BE2C (cell line): ENCODE results near the gene ZNF490.
A peak's percentile ranks its signal among the peaks of the same experiment; 100 is the strongest.

ENCODE experiments used
- DNase-seq: peaks from one replicate; pipeline ENCODE4 v3.0.0-alpha.2; 2020
- H3K27me3 ChIP-seq: fragments of 250-450 bp; sonication (Bioruptor Pico); 2 replicates; pipeline ENCODE4 v1.5.1; 2020; ENCODE audit warnings: mild to moderate bottlenecking
- H3K36me3 ChIP-seq: fragments of 250-450 bp; sonication (Bioruptor Pico); 2 replicates; pipeline ENCODE4 v1.5.1; 2020; ENCODE audit warnings: mild to moderate bottlenecking
- H3K4me1 ChIP-seq: fragments of 250-450 bp; sonication (Bioruptor Pico); 2 replicates; pipeline ENCODE4 v1.5.1; 2020
- H3K4me3 ChIP-seq: 2 replicates; pipeline ENCODE4 v1.5.1; 2011; ENCODE audit warnings: low read depth, low read length
- H3K9me3 ChIP-seq: fragments of 250-450 bp; sonication (Bioruptor Pico); 2 replicates; pipeline ENCODE4 v1.5.1; 2020
- TF ChIP-seq, protein P1 (sequence below): IDR thresholded peaks from 2 replicates; pipeline ENCODE4 v1.5.1; 2012; ENCODE audit warnings: mild to moderate bottlenecking, low read depth, low read length

Gene ZNF490

GRCh38 chr19:12555456-12555930 is 55.1 kb downstream of the ZNF490 start:
- Histone ChIP-seq H3K27me3 (no peaks in the 10 kb centered on the region), H3K4me1 (no peaks in the 10 kb centered on the region), H3K36me3 (no peaks in the 10 kb centered on the region), H3K4me3 (no peak overlapping the region), H3K9me3 (no peaks in the 10 kb centered on the region)
- no peak for DNase-seq
- TF ChIP-seq, protein P1, sequence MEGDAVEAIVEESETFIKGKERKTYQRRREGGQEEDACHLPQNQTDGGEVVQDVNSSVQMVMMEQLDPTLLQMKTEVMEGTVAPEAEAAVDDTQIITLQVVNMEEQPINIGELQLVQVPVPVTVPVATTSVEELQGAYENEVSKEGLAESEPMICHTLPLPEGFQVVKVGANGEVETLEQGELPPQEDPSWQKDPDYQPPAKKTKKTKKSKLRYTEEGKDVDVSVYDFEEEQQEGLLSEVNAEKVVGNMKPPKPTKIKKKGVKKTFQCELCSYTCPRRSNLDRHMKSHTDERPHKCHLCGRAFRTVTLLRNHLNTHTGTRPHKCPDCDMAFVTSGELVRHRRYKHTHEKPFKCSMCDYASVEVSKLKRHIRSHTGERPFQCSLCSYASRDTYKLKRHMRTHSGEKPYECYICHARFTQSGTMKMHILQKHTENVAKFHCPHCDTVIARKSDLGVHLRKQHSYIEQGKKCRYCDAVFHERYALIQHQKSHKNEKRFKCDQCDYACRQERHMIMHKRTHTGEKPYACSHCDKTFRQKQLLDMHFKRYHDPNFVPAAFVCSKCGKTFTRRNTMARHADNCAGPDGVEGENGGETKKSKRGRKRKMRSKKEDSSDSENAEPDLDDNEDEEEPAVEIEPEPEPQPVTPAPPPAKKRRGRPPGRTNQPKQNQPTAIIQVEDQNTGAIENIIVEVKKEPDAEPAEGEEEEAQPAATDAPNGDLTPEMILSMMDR: no peak

DNA sequence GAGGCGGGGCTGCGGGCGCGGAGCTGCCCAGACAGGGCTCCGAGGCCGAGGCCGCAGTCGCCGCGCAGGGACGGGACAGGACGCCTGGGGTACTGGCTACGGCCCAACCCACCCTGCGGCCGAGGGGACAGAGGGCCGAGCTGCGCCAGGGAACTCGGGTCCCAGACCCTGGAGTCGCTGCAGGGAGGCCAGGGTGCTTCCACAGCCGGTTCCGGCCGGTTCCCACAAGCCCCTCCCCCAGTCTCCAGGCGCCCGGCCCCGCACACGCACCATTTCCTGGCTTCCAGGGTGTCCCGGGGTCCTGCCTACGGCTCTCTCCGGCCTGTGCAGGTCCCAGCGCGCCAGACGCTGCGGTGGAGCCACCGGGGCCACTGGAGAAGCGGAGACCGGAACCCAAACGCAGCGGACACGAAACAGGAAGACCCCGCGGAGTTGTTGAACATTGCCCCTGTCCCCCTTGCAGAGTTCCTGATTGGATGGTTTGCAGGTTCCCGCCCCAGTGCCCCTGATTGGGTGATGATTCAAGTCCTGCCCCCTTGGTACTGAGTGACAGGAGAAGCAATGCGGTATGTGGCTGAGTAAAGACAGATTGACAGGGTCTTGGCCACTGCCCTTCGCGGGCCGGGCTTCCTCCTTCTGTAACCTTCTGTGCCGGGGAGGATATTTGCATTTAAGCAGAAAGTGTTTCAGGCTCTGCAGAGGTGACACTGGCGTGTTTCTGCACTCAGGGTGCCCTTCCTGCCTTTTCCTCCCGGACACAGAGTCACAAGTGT is 59.4 kb downstream of the ZNF490 start, which contains the start of gene ZNF564:
Gene ZNF564 (minus strand): TSS at position 423 of the 773 bp plus-strand sequence. CDS start 150 bp downstream, at position 273.
- Histone ChIP-seq H3K36me3 (no peaks in the 10 kb centered on the region; the same call in 1 of the 2 replicates), H3K27me3 (no peaks in the 10 kb centered on the region), H3K4me1 (no peaks in the 10 kb centered on the region), H3K9me3 (no peaks in the 10 kb centered on the region), H3K4me3 (peak within 1 kb of the TSS; percentile 94)
- peak; percentile 97 for DNase-seq
- TF ChIP-seq, protein P1: no peak

DNA sequence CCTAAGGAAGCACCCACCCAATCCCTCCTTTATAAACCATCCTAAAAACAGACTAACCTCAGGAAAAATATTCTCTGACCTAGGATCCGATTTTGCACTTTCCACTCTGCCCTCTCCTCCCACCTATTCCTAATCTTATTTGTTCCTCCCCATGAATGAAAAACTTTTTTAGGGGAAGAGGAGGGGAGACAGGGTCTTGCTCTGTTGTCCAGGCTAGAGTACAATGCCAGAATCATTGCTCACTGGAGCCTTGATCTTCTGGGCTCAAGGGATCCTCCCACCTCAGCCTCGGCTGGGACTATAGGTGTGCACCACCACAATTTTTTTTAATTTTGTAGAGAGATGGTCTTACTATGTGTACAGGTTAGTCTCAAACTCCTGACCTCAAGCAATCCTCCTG is 63.7 kb downstream of the ZNF490 start:
- TF ChIP-seq, protein P1: no peak
- DNase-seq: no peak
- Histone ChIP-seq H3K4me3 (no peak overlapping the region), H3K9me3 (no peaks in the 10 kb centered on the region; the same call in 1 of the 2 replicates), H3K27me3 (no peaks in the 10 kb centered on the region), H3K4me1 (no peaks in the 10 kb centered on the region), H3K36me3 (no peaks in the 10 kb centered on the region; the same call in 1 of the 2 replicates)

GRCh38 chr19:12546068-12546467 is 64.5 kb downstream of the ZNF490 start:
- H3K4me3 ChIP-seq: no peak overlapping the region
- H3K36me3 ChIP-seq: peaks cover 1% of the 10 kb centered on the region
- no peak for DNase-seq
- H3K27me3 ChIP-seq: no peaks in the 10 kb centered on the region
- H3K9me3 ChIP-seq: no peaks in the 10 kb centered on the region; the same call in 1 of the 2 replicates
- TF ChIP-seq, protein P1: no peak
- no peaks in the 10 kb centered on the region for H3K4me1 ChIP-seq

DNA sequence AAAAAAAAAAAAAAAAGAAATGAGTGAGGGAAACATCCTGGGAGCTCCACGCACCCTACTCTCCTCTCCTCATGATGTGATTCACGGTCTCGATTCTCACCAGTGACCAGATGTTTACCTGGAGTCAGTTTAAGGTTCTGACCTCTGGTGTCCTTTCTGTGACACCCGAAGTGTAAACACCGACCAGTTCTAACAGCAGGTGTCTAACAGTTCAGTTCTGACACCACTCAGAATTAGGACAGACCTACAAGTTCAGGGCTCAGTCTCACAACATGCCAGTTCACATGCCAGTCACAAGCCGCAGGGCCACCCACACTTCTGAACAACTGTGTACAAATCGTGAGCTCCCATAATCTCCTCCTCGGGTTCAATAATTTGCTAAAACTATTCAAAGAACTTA is 65.3 kb downstream of the ZNF490 start:
- Histone ChIP-seq H3K4me3 (no peak overlapping the region), H3K9me3 (no peaks in the 10 kb centered on the region; the same call in 1 of the 2 replicates), H3K36me3 (peaks cover 3% of the 10 kb centered on the region), H3K27me3 (no peaks in the 10 kb centered on the region), H3K4me1 (no peaks in the 10 kb centered on the region)
- TF ChIP-seq, protein P1: no peak
- DNase-seq: no peak

- H3K4me3 ChIP-seq: no peak overlapping the region
- no peak for DNase-seq
Measured at GRCh38 chr19:12544401-12544876, 66.2 kb downstream of the ZNF490 start.

More at GRCh38 chr19:12544401-12544876, 66.2 kb downstream of the ZNF490 start:
- Histone ChIP-seq H3K36me3 (peaks cover 3% of the 10 kb centered on the region), H3K27me3 (no peaks in the 10 kb centered on the region), H3K4me1 (no peaks in the 10 kb centered on the region), H3K9me3 (no peaks in the 10 kb centered on the region; the same call in 1 of the 2 replicates)
- TF ChIP-seq, protein P1: no peak
